Adrenal gland (tissue), 5 donors: Measurements from ENCODE around the gene NAV2.

Experiments
- CTCF ChIP-seq, 6 experiments: fragments of 450-650 bp in 4 of 6; fragments of 200-600 bp in 2 of 6; sonication (generic) in 1 of 6; IDR thresholded peaks; 1 replicate in 5 of 6; 2 replicates in 1 of 6; pipeline versions ENCODE4 v1.5.1 to v1.8.0; 2016 to 2021; ENCODE audit warnings: antibody characterized with exemption in 6 of 6, mild to moderate bottlenecking in 2 of 6, moderate library complexity in 1 of 6
- POLR2A ChIP-seq, 2 donors: fragments of 450-650 bp; IDR thresholded peaks; one replicate each; pipeline ENCODE4 v1.6.1; 2017; ENCODE audit warnings: antibody characterized with exemption in 2 of 2, mild to moderate bottlenecking in 2 of 2, moderate library complexity in 1 of 2
- donor health status: DM: no; HTN: no; CAD: no.

GRCh38 chr11:20011307-20011951 lies 298.8 kb downstream of the NAV2 start:
- TF ChIP-seq CTCF (IDR thresholded peaks at IDR 0.05) (no peak), POLR2A (IDR thresholded peaks at IDR 0.05) (no peak)
